Activated CD4-positive, alpha-beta T cell treated with anti-CD3 and anti-CD28 coated beads for 36 hours (primary cell): ENCODE measurements around the gene GNAI3. TPM values are rescaled to one million over a fixed set of nuclear protein-coding genes. Genes with fewer than 3 reads are reported as not detected.

Source experiments
- ATAC-seq: fragments of 200-7000 bp; cut with Tn5 transposase; one replicate; pipeline ENCODE4 v1.10.0; 2021; ENCODE audit warnings: mild to moderate bottlenecking, moderate library complexity
- CTCF ChIA-PET: fragments of 350-600 bp; sonication (Branson Sonifier 250); formaldehyde crosslinking; loops from one replicate; lab custom pipeline; 2021; ENCODE audit warnings: antibody characterized with exemption; lab: Charles Lee
- POLR2A ChIA-PET: fragments of 350-600 bp; sonication (Branson Sonifier 250); formaldehyde crosslinking; loops from one replicate; lab custom pipeline; 2021; ENCODE audit warnings: antibody characterized with exemption, inconsistent platforms; lab: Charles Lee
- DNase-seq: peaks from one replicate; pipeline ENCODE4 v3.0.0-alpha.2; 2020
- H3K27ac Mint-ChIP-seq: one replicate; pipeline ENCODE4 v1.8.0; 2021; ENCODE audit warnings: mixed read lengths
- H3K27me3 Mint-ChIP-seq: one replicate; pipeline ENCODE4 v1.8.0; 2021; ENCODE audit warnings: mixed read lengths
- H3K36me3 Mint-ChIP-seq: one replicate; pipeline ENCODE4 v1.8.0; 2021; ENCODE audit warnings: low read depth, mixed read lengths
- H3K4me1 Mint-ChIP-seq: one replicate; pipeline ENCODE4 v1.8.0; 2021; ENCODE audit warnings: mixed read lengths
- H3K4me3 Mint-ChIP-seq: one replicate; pipeline ENCODE4 v1.8.0; 2021; ENCODE audit warnings: mild to moderate bottlenecking, moderate library complexity, mixed read lengths
- H3K9me3 Mint-ChIP-seq: one replicate; pipeline ENCODE4 v1.8.0; 2021; ENCODE audit warnings: low read depth, mixed read lengths
- intact Hi-C, 2 experiments: fragments of 100-400 bp; cut with DNase I in 1 of 2; cut with micrococcal nuclease in 1 of 2; formaldehyde crosslinking; loops; one replicate each; pipeline versions ENCODE4 v1.14.2 to v1.15.1; 2022 to 2024; cut with DNase I, micrococcal nuclease
- total RNA-seq, 2 experiments: library from RNA; stranded (reverse); gene quantifications; one replicate each; pipeline ENCODE4 v1.2.3, GENCODE V29; 2021

The GNAI3 gene
- total RNA-seq, 2 experiments from 2014 or later = 7.1 to 9.6 TPM

GRCh38 chr1:109629372-109630030 is 81.1 kb downstream of the GNAI3 start:
- Mint-ChIP-seq H3K4me3 (no peak overlapping the region), H3K27ac (no peak overlapping the region), H3K36me3 (peaks cover 36% of the 10 kb centered on the region), H3K27me3 (no peaks in the 10 kb centered on the region), H3K9me3 (no peaks in the 10 kb centered on the region), H3K4me1 (peaks cover 10% of the 10 kb centered on the region)
- ChIA-PET POLR2A (interaction anchor here (2.1 kb wide), 1 partner anchor 83 kb away, joined by 7 read pairs; no protein-coding TSS in a partner anchor), CTCF (interaction anchor here (0.6 to 15.1 kb wide), 12 partner anchors 9 to 162 kb away, joined by 3 to 190 read pairs (median 4); partner anchors contain the start of gene GPR61)
- ATAC-seq (no peak), DNase-seq (no peak)
- intact Hi-C loops = loop anchor here in 1 of 2 experiments (1.0 kb wide), 1 partner anchor 83 kb away; no protein-coding TSS in a partner anchor

- DNase-seq = peak; percentile 66
- CTCF ChIA-PET = interaction anchor here (0.7 to 15.1 kb wide), 10 partner anchors 10 to 131 kb away, joined by 3 to 190 read pairs (median 6); partner anchors contain the start of gene GPR61
- Mint-ChIP-seq H3K36me3 (peaks cover 36% of the 10 kb centered on the region), H3K4me3 (no peak overlapping the region), H3K27me3 (no peaks in the 10 kb centered on the region), H3K9me3 (no peaks in the 10 kb centered on the region), H3K4me1 (peaks cover 14% of the 10 kb centered on the region), H3K27ac (no peak overlapping the region)
- ATAC-seq = no peak
- intact Hi-C loops = loop anchor here in 1 of 2 experiments (1.0 kb wide), 1 partner anchor 84 kb away; no protein-coding TSS in a partner anchor
- POLR2A ChIA-PET = interaction anchor here (2.1 kb wide), 1 partner anchor 84 kb away, joined by 7 read pairs; no protein-coding TSS in a partner anchor
Observed at GRCh38 chr1:109630081-109630897, 81.9 kb downstream of the GNAI3 start.

GRCh38 chr1:109630898-109631512 is 82.6 kb downstream of the GNAI3 start:
- Mint-ChIP-seq H3K4me1 (peaks cover 17% of the 10 kb centered on the region), H3K9me3 (no peaks in the 10 kb centered on the region), H3K27me3 (no peaks in the 10 kb centered on the region), H3K4me3 (no peak overlapping the region), H3K36me3 (peaks cover 32% of the 10 kb centered on the region), H3K27ac (no peak overlapping the region)
- ChIA-PET CTCF (interaction anchor here (1.5 to 15.1 kb wide), 6 partner anchors 9 to 88 kb away, joined by 4 to 190 read pairs (median 12); partner anchors contain the start of gene GPR61), POLR2A (interaction anchor here (2.1 kb wide), 1 partner anchor 85 kb away, joined by 7 read pairs; no protein-coding TSS in a partner anchor)
- intact Hi-C loops = loop anchor here in 1 of 2 experiments (1.0 kb wide), 1 partner anchor 85 kb away; no protein-coding TSS in a partner anchor
- ATAC-seq (no peak), DNase-seq (no peak)

DNA sequence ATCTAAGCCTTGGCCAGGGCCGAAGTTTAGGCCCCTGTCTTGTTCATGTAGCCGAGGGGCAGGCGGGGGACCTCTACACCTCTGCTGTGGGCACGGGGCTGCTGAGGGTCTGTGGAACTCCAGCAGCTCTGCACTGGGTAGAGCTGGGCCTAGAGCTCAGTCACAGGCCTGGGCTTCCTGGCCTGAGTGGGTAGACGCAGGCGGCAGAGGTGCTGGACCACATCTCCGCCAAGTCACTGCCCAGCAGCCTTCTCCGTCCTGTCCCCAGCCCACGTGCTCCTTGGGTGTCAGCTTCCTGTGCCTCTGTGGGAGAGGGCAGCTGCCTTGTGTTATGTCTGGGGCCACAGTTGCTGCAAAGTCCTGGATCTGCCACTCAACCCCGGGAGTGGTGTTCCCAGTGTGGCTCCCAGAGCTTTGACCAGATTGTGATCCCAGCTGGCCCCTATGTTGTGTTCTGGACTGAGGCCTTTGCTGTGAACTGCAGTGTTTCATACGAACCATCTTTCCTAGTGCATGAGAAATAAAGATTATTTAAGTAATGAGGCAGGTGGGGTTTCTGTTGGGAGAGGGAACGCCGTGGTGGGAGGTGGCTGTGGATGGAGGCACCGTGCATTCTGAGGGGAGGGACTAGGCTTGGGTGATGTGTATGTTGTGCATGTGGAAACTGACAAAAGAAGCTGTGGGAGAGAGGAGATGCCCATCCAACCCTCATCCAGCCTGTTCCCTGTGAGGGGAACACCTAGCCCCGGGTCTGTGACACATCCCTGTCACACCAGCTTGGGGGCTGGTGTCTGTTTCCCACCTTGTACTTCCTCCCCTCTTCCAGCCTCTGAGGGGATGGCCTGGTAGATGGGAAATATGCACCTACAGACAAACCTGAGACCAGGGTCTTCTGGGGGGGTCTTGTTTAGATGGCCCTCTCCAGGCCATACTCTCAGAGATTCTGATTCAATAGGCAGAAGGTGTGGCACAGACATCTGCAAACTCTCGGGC is 83.4 kb downstream of the GNAI3 start:
- peaks cover 17% of the 10 kb centered on the region for H3K4me1 Mint-ChIP-seq
- H3K36me3 Mint-ChIP-seq = peaks cover 29% of the 10 kb centered on the region
- DNase-seq = no peak
- no peaks in the 10 kb centered on the region for H3K9me3 Mint-ChIP-seq
- POLR2A ChIA-PET = no interaction called here
- CTCF ChIA-PET = interaction anchor here (0.5 to 15.1 kb wide), 7 partner anchors 8 to 89 kb away, joined by 3 to 190 read pairs (median 8); partner anchors contain the start of gene GPR61
- no peak overlapping the region for H3K4me3 Mint-ChIP-seq
- H3K27me3 Mint-ChIP-seq = no peaks in the 10 kb centered on the region
- intact Hi-C loops = no loop called here
- no peak for ATAC-seq
- H3K27ac Mint-ChIP-seq = no peak overlapping the region

GRCh38 chr1:109632671-109633346 is 84.4 kb downstream of the GNAI3 start:
- Mint-ChIP-seq H3K27me3 (no peaks in the 10 kb centered on the region), H3K36me3 (peaks cover 23% of the 10 kb centered on the region), H3K27ac (no peak overlapping the region), H3K4me1 (peaks cover 17% of the 10 kb centered on the region), H3K4me3 (no peak overlapping the region), H3K9me3 (no peaks in the 10 kb centered on the region)
- ATAC-seq (no peak), DNase-seq (no peak)
- intact Hi-C loops = no loop called here
- ChIA-PET CTCF (interaction anchor here (0.7 to 15.1 kb wide), 7 partner anchors 7 to 1397 kb away, joined by 3 to 190 read pairs (median 3); partner anchors contain the start of gene GPR61), POLR2A (no interaction called here)

DNA sequence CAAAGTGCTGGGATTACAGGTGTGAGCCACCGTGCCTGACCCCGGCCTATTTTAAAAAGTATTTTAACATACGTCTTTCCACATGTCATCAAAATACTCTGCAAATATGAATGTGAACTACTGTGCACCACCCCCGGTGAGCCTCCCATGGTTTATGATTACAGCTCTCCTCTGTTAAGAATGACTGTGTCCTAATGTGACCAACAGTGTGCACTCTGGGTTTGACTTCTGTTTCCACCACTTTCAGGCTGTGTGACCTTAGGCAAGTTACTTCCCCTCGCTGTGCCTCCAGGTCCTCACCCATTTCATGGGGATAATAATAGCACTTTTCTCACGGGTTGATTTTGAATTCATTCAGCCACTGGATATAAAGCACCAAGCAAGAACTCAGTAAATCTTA is 85.9 kb downstream of the GNAI3 start:
- intact Hi-C loops = no loop called here
- DNase-seq (peak; percentile 41), ATAC-seq (peak; percentile 72)
- POLR2A ChIA-PET = no interaction called here
- CTCF ChIA-PET = interaction anchor here (0.5 to 15.1 kb wide), 4 partner anchors 16 to 105 kb away, joined by 3 to 190 read pairs (median 4); partner anchors contain the start of genes GNAI3 and GPR61
- no peak overlapping the region for H3K4me3 Mint-ChIP-seq
- peaks cover 14% of the 10 kb centered on the region for H3K4me1 Mint-ChIP-seq
- H3K27ac Mint-ChIP-seq = peak overlapping the region; percentile 9
- no peaks in the 10 kb centered on the region for H3K27me3 Mint-ChIP-seq
- H3K36me3 Mint-ChIP-seq = peaks cover 13% of the 10 kb centered on the region
- no peaks in the 10 kb centered on the region for H3K9me3 Mint-ChIP-seq

DNA sequence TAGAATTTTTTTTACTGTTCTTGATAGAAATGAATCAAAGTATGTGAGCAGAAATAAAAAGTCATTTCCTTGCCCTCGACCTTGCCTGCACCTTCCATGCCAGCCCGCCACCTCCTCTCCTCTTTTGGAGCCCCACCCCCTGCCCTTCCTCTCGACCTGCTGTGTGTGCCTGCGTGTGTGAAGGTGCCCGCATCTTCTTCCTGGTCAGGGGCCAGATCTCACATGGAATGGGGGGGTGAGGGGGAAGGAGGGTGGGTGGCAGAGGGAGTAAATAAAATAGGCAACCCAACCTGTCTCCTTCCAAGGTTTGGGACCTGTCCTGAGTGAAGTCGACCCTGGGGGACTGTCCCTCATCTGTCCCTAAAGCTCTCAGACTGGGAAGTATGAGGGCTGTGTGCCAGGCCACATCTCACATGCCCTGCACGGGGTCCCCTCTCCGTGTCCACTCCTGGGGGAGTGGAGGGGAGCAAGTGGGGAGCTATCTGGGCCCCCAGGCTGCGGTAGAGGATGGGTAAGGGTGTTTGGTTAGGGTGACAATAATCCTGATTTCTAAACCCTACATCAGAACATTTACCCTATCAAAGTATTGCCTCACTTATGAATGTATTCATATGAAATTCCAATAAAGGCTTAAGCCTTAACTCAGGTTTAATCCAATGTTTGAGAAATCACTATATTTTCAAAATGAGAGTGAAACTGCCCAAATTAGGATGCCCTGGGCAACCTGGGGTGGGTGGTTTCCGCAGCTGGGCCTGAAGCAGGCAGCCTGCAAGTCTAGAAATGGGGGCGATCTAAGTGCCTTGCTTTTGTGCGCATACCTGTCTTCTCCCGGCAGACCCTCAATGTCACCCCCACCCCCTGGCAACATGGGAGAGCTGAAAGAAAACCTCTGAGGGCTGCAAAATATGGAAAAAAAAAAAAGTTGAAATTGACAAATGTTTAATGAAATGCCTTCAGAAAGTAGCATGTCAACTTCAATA is 86.6 kb downstream of the GNAI3 start:
- DNase-seq (peak; percentile 53), ATAC-seq (peak; percentile 70)
- intact Hi-C loops = no loop called here
- CTCF ChIA-PET = interaction anchor here (0.5 to 15.1 kb wide), 8 partner anchors 11 to 156 kb away, joined by 3 to 190 read pairs (median 4); partner anchors contain the start of genes GNAI3 and GPR61
- H3K9me3 Mint-ChIP-seq = no peaks in the 10 kb centered on the region
- H3K36me3 Mint-ChIP-seq = peaks cover 5% of the 10 kb centered on the region
- no peaks in the 10 kb centered on the region for H3K27me3 Mint-ChIP-seq
- no peak overlapping the region for H3K4me3 Mint-ChIP-seq
- H3K27ac Mint-ChIP-seq = peak overlapping the region; percentile 9
- POLR2A ChIA-PET = no interaction called here
- H3K4me1 Mint-ChIP-seq = peaks cover 16% of the 10 kb centered on the region

GRCh38 chr1:109635862-109636200 is 87.4 kb downstream of the GNAI3 start:
- CTCF ChIA-PET = interaction anchor here (0.7 to 15.1 kb wide), 7 partner anchors 12 to 155 kb away, joined by 3 to 190 read pairs (median 6); partner anchors contain the start of gene GPR61
- Mint-ChIP-seq H3K27ac (no peak overlapping the region), H3K36me3 (peaks cover 4% of the 10 kb centered on the region), H3K9me3 (no peaks in the 10 kb centered on the region), H3K27me3 (no peaks in the 10 kb centered on the region), H3K4me1 (peaks cover 19% of the 10 kb centered on the region), H3K4me3 (no peak overlapping the region)
- POLR2A ChIA-PET = no interaction called here
- intact Hi-C loops = no loop called here
- no peak for DNase-seq
- no peak for ATAC-seq
